Neural cell (in vitro differentiated cells): ENCODE data around the gene SCAMP5. TPM values are rescaled to one million over a fixed set of nuclear protein-coding genes. Genes with fewer than 3 reads are reported as not detected.

Experiments used
- H2AFZ ChIP-seq: fragments of 200-600, 300-800 bp; sonication (generic), shearing (Covaris generic); 2 replicates; pipeline ENCODE4 v1.6.0; 2014; ENCODE audit warnings: low read depth, mild to moderate bottlenecking, antibody characterized with exemption, low read length, moderate library complexity
- H3F3A ChIP-seq: fragments of 200-600 bp; shearing (Covaris generic); 2 replicates; pipeline ENCODE4 v1.6.1; 2016; ENCODE audit warnings: mild to moderate bottlenecking, moderate library complexity, mixed read lengths, antibody characterized with exemption, low read length; ENCODE audit not compliant: insufficient read depth, poor library complexity, severe bottlenecking
- H3K27ac ChIP-seq: fragments of 200-600, 300-800 bp; sonication (generic), shearing (Covaris generic); 2 replicates; pipeline ENCODE4 v1.5.1; 2014; ENCODE audit warnings: mild to moderate bottlenecking, low read length, moderate library complexity
- H3K27me3 ChIP-seq: fragments of 300-800, 200-600 bp; sonication (generic), shearing (Covaris generic); 2 replicates; pipeline ENCODE4 v1.6.0; 2014; ENCODE audit warnings: mild to moderate bottlenecking, low read depth, low read length, moderate library complexity; ENCODE audit not compliant: insufficient read depth
- H3K36me3 ChIP-seq: fragments of 300-800, 200-600 bp; sonication (generic), shearing (Covaris generic); 2 replicates; pipeline ENCODE4 v1.5.1; 2014; ENCODE audit warnings: mild to moderate bottlenecking, antibody characterized with exemption, low read length, moderate library complexity; ENCODE audit not compliant: insufficient read depth
- H3K4me2 ChIP-seq: fragments of 300-800, 200-600 bp; sonication (generic), shearing (Covaris generic); 2 replicates; pipeline ENCODE4 v1.6.0; 2014; ENCODE audit warnings: mild to moderate bottlenecking, low read length
- H3K4me3 ChIP-seq: fragments of 300-800, 200-600 bp; sonication (generic), shearing (Covaris generic); 2 replicates; pipeline ENCODE4 v1.5.1; 2014; ENCODE audit warnings: mild to moderate bottlenecking, low read length, moderate library complexity
- H3K79me2 ChIP-seq: fragments of 200-600 bp; shearing (Covaris generic); replicated peaks from 2 replicates; pipeline ENCODE4 v1.6.0; 2014; ENCODE audit warnings: mild to moderate bottlenecking, low read length, moderate library complexity; ENCODE audit not compliant: insufficient read depth
- H3K9ac ChIP-seq: fragments of 300-800, 200-600 bp; sonication (generic), shearing (Covaris generic); 2 replicates; pipeline ENCODE4 v1.6.1; 2016; ENCODE audit warnings: mild to moderate bottlenecking, low read length, mixed read lengths
- H3K9me2 ChIP-seq: fragments of 200-600 bp; shearing (Covaris generic); 2 replicates; pipeline ENCODE4 v1.6.1; 2016; ENCODE audit warnings: mild to moderate bottlenecking, low read length, mixed read lengths; ENCODE audit not compliant: insufficient read depth
- H3K9me3 ChIP-seq: fragments of 200-600, 300-800 bp; sonication (generic), shearing (Covaris generic); 2 replicates; pipeline ENCODE4 v1.6.1; 2016; ENCODE audit warnings: mild to moderate bottlenecking, mixed run types, low read length, moderate library complexity, mixed read lengths
- H4K20me1 ChIP-seq: fragments of 200-600 bp; shearing (Covaris generic); 2 replicates; pipeline ENCODE4 v1.6.1; 2016; ENCODE audit warnings: mild to moderate bottlenecking, mixed run types; ENCODE audit not compliant: insufficient read depth
- EP300 ChIP-seq: fragments of 450-650 bp; conservative IDR thresholded peaks from 2 replicates; pipeline ENCODE4 v1.6.1; 2014; ENCODE audit warnings: antibody characterized with exemption, mild to moderate bottlenecking, moderate library complexity; ENCODE audit not compliant: poor library complexity, severe bottlenecking
- EZH2 ChIP-seq: fragments of 200-600, 300-800 bp; shearing (Covaris generic), sonication (generic); IDR thresholded peaks from 2 replicates; pipeline ENCODE4 v1.6.1; 2014; ENCODE audit warnings: antibody characterized with exemption, low read length, borderline replicate concordance, mild to moderate bottlenecking; ENCODE audit not compliant: insufficient read depth, poor library complexity, severe bottlenecking
- MXI1 ChIP-seq: fragments of 450-650 bp; conservative IDR thresholded peaks from 2 replicates; pipeline ENCODE4 v1.6.1; 2014; ENCODE audit warnings: antibody characterized with exemption, mild to moderate bottlenecking; ENCODE audit not compliant: poor library complexity, severe bottlenecking
- POLR2AphosphoS5 ChIP-seq: IDR thresholded peaks from 2 replicates; pipeline ENCODE4 v1.6.1; 2012
- RAD21 ChIP-seq: fragments of 450-650 bp; conservative IDR thresholded peaks from 2 replicates; pipeline ENCODE4 v1.6.1; 2014; ENCODE audit warnings: antibody characterized with exemption, mild to moderate bottlenecking, moderate library complexity
- SMC3 ChIP-seq: fragments of 450-650 bp; conservative IDR thresholded peaks from 2 replicates; pipeline ENCODE4 v1.6.1; 2014; ENCODE audit warnings: antibody characterized with exemption, mild to moderate bottlenecking, moderate library complexity; ENCODE audit not compliant: poor library complexity
- TAF1 ChIP-seq: IDR thresholded peaks from 2 replicates; pipeline ENCODE4 v1.6.1; 2012; ENCODE audit warnings: low read depth
- polyA plus RNA-seq: library from polyadenylated mRNA; depleted of rRNA; stranded (reverse); fragments of >200 nt; gene quantifications from 2 replicates; pipeline ENCODE4 v1.2.3, GENCODE V29; 2014
- TF ChIP-seq, protein P1 (sequence below): IDR thresholded peaks from 2 replicates; pipeline ENCODE4 v1.6.1; 2012; ENCODE audit warnings: borderline replicate concordance
- TF ChIP-seq, protein P2 (sequence below): fragments of 450-650 bp; IDR thresholded peaks from 2 replicates; pipeline ENCODE4 v1.5.1; 2014; ENCODE audit warnings: antibody characterized with exemption, mild to moderate bottlenecking, moderate library complexity; ENCODE audit not compliant: poor library complexity, severe bottlenecking

Gene SCAMP5
- polyA plus RNA-seq, 1 donor from 2014 or later: 92.5 TPM

- H3K9me3 ChIP-seq: no peaks in the 10 kb centered on the region
- H4K20me1 ChIP-seq: no peaks in the 10 kb centered on the region
- H2AFZ ChIP-seq: no peak overlapping the region
- H3K4me2 ChIP-seq: no peak overlapping the region
- no peaks in the 10 kb centered on the region for H3F3A ChIP-seq
- no peaks in the 10 kb centered on the region for H3K27me3 ChIP-seq
- H3K36me3 ChIP-seq: no peaks in the 10 kb centered on the region
- no peak overlapping the region for H3K4me3 ChIP-seq
- no peak overlapping the region for H3K27ac ChIP-seq
- no peak overlapping the region for H3K9ac ChIP-seq
- TF ChIP-seq POLR2AphosphoS5 (no peak), RAD21 (no peak), TAF1 (no peak), MXI1 (no peak), EZH2 (no peak), SMC3 (no peak), EP300 (no peak)
- TF ChIP-seq, protein P1, sequence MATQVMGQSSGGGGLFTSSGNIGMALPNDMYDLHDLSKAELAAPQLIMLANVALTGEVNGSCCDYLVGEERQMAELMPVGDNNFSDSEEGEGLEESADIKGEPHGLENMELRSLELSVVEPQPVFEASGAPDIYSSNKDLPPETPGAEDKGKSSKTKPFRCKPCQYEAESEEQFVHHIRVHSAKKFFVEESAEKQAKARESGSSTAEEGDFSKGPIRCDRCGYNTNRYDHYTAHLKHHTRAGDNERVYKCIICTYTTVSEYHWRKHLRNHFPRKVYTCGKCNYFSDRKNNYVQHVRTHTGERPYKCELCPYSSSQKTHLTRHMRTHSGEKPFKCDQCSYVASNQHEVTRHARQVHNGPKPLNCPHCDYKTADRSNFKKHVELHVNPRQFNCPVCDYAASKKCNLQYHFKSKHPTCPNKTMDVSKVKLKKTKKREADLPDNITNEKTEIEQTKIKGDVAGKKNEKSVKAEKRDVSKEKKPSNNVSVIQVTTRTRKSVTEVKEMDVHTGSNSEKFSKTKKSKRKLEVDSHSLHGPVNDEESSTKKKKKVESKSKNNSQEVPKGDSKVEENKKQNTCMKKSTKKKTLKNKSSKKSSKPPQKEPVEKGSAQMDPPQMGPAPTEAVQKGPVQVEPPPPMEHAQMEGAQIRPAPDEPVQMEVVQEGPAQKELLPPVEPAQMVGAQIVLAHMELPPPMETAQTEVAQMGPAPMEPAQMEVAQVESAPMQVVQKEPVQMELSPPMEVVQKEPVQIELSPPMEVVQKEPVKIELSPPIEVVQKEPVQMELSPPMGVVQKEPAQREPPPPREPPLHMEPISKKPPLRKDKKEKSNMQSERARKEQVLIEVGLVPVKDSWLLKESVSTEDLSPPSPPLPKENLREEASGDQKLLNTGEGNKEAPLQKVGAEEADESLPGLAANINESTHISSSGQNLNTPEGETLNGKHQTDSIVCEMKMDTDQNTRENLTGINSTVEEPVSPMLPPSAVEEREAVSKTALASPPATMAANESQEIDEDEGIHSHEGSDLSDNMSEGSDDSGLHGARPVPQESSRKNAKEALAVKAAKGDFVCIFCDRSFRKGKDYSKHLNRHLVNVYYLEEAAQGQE: no peak
- TF ChIP-seq, protein P2, sequence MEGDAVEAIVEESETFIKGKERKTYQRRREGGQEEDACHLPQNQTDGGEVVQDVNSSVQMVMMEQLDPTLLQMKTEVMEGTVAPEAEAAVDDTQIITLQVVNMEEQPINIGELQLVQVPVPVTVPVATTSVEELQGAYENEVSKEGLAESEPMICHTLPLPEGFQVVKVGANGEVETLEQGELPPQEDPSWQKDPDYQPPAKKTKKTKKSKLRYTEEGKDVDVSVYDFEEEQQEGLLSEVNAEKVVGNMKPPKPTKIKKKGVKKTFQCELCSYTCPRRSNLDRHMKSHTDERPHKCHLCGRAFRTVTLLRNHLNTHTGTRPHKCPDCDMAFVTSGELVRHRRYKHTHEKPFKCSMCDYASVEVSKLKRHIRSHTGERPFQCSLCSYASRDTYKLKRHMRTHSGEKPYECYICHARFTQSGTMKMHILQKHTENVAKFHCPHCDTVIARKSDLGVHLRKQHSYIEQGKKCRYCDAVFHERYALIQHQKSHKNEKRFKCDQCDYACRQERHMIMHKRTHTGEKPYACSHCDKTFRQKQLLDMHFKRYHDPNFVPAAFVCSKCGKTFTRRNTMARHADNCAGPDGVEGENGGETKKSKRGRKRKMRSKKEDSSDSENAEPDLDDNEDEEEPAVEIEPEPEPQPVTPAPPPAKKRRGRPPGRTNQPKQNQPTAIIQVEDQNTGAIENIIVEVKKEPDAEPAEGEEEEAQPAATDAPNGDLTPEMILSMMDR: no peak
- H3K79me2 ChIP-seq: no peaks in the 10 kb centered on the region
- H3K9me2 ChIP-seq: no peaks in the 10 kb centered on the region
These were observed 56.3 kb downstream of the SCAMP5 start for GRCh38 chr15:75051711-75052110.

DNA sequence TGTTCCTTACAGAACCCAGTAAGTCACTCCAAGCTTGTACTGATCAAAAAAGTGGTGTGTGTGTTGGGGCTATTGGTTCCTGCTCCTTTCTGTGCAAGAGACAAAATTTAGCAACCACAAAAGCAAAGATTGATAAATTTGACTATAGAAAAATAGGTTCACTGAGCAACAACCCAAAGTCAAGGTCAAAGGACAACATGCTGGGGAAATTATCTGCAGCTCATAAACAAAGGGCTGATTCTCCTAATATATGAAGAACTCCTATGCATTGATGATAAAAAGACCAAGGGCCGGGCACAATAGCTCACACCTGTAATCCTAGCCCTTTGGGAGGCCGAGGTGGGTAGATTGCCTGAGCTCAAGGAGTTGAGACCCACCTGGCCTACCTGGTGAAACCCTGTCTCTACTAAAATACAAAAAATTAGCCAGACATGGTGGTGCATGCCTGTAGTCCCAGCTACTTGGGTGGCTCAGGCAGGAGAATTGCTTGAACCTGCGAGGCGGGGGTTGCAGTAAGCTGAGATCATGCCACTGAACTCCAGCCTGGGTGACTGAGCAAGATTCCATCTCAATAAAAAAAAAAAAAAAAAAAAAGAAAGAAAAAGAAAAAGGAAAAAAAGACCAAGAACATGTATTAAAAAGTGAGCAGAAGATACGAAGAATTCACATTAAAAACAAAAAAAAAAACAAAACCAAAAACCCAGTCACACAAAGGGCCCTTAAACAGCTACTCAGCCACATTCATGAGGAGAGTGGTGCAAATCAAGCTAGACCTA is 57.8 kb downstream of the SCAMP5 start:
- no peaks in the 10 kb centered on the region for H3K9me3 ChIP-seq
- H2AFZ ChIP-seq: no peak overlapping the region
- H3K79me2 ChIP-seq: no peaks in the 10 kb centered on the region
- no peaks in the 10 kb centered on the region for H3K9me2 ChIP-seq
- H3K27me3 ChIP-seq: no peaks in the 10 kb centered on the region
- H3K27ac ChIP-seq: no peak overlapping the region
- H3F3A ChIP-seq: no peaks in the 10 kb centered on the region
- H3K36me3 ChIP-seq: no peaks in the 10 kb centered on the region
- H4K20me1 ChIP-seq: no peaks in the 10 kb centered on the region
- H3K4me3 ChIP-seq: no peak overlapping the region
- H3K4me2 ChIP-seq: no peak overlapping the region
- no peak for TF ChIP-seq EP300
- no peak for TF ChIP-seq TAF1
- TF ChIP-seq, protein P2: no peak
- TF ChIP-seq RAD21: no peak
- no peak for TF ChIP-seq MXI1
- TF ChIP-seq EZH2: no peak
- TF ChIP-seq, protein P1: no peak
- TF ChIP-seq SMC3: no peak
- no peak for TF ChIP-seq POLR2AphosphoS5
- no peak overlapping the region for H3K9ac ChIP-seq
